Neural cell (in vitro differentiated cells): ENCODE results near the gene ABO. TPM values are rescaled to one million over a fixed set of nuclear protein-coding genes. Genes with fewer than 3 reads are reported as not detected.
"Not testable (repeated sequence)": the region's sequence is repeated elsewhere in the genome, so short reads cannot be mapped to it uniquely, and the experiment has no call there.

Experiments used
- H2AFZ ChIP-seq: fragments of 200-600, 300-800 bp; sonication (generic), shearing (Covaris generic); 2 replicates; pipeline ENCODE4 v1.6.0; 2014; ENCODE audit warnings: low read depth, mild to moderate bottlenecking, antibody characterized with exemption, low read length, moderate library complexity
- H3F3A ChIP-seq: fragments of 200-600 bp; shearing (Covaris generic); 2 replicates; pipeline ENCODE4 v1.6.1; 2016; ENCODE audit warnings: mild to moderate bottlenecking, moderate library complexity, mixed read lengths, antibody characterized with exemption, low read length; ENCODE audit not compliant: insufficient read depth, poor library complexity, severe bottlenecking
- H3K27ac ChIP-seq: fragments of 200-600, 300-800 bp; sonication (generic), shearing (Covaris generic); 2 replicates; pipeline ENCODE4 v1.5.1; 2014; ENCODE audit warnings: mild to moderate bottlenecking, low read length, moderate library complexity
- H3K27me3 ChIP-seq: fragments of 300-800, 200-600 bp; sonication (generic), shearing (Covaris generic); 2 replicates; pipeline ENCODE4 v1.6.0; 2014; ENCODE audit warnings: mild to moderate bottlenecking, low read depth, low read length, moderate library complexity; ENCODE audit not compliant: insufficient read depth
- H3K36me3 ChIP-seq: fragments of 300-800, 200-600 bp; sonication (generic), shearing (Covaris generic); 2 replicates; pipeline ENCODE4 v1.5.1; 2014; ENCODE audit warnings: mild to moderate bottlenecking, antibody characterized with exemption, low read length, moderate library complexity; ENCODE audit not compliant: insufficient read depth
- H3K4me2 ChIP-seq: fragments of 300-800, 200-600 bp; sonication (generic), shearing (Covaris generic); 2 replicates; pipeline ENCODE4 v1.6.0; 2014; ENCODE audit warnings: mild to moderate bottlenecking, low read length
- H3K4me3 ChIP-seq: fragments of 300-800, 200-600 bp; sonication (generic), shearing (Covaris generic); 2 replicates; pipeline ENCODE4 v1.5.1; 2014; ENCODE audit warnings: mild to moderate bottlenecking, low read length, moderate library complexity
- H3K79me2 ChIP-seq: fragments of 200-600 bp; shearing (Covaris generic); replicated peaks from 2 replicates; pipeline ENCODE4 v1.6.0; 2014; ENCODE audit warnings: mild to moderate bottlenecking, low read length, moderate library complexity; ENCODE audit not compliant: insufficient read depth
- H3K9ac ChIP-seq: fragments of 300-800, 200-600 bp; sonication (generic), shearing (Covaris generic); 2 replicates; pipeline ENCODE4 v1.6.1; 2016; ENCODE audit warnings: mild to moderate bottlenecking, low read length, mixed read lengths
- H3K9me2 ChIP-seq: fragments of 200-600 bp; shearing (Covaris generic); 2 replicates; pipeline ENCODE4 v1.6.1; 2016; ENCODE audit warnings: mild to moderate bottlenecking, low read length, mixed read lengths; ENCODE audit not compliant: insufficient read depth
- H3K9me3 ChIP-seq: fragments of 200-600, 300-800 bp; sonication (generic), shearing (Covaris generic); 2 replicates; pipeline ENCODE4 v1.6.1; 2016; ENCODE audit warnings: mild to moderate bottlenecking, mixed run types, low read length, moderate library complexity, mixed read lengths
- H4K20me1 ChIP-seq: fragments of 200-600 bp; shearing (Covaris generic); 2 replicates; pipeline ENCODE4 v1.6.1; 2016; ENCODE audit warnings: mild to moderate bottlenecking, mixed run types; ENCODE audit not compliant: insufficient read depth
- CTCF ChIP-seq: fragments of 450-650 bp; IDR thresholded peaks from 2 replicates; pipeline ENCODE4 v1.5.1; 2014; ENCODE audit warnings: antibody characterized with exemption, mild to moderate bottlenecking, moderate library complexity; ENCODE audit not compliant: poor library complexity, severe bottlenecking
- EP300 ChIP-seq: fragments of 450-650 bp; conservative IDR thresholded peaks from 2 replicates; pipeline ENCODE4 v1.6.1; 2014; ENCODE audit warnings: antibody characterized with exemption, mild to moderate bottlenecking, moderate library complexity; ENCODE audit not compliant: poor library complexity, severe bottlenecking
- EZH2 ChIP-seq: fragments of 200-600, 300-800 bp; shearing (Covaris generic), sonication (generic); IDR thresholded peaks from 2 replicates; pipeline ENCODE4 v1.6.1; 2014; ENCODE audit warnings: antibody characterized with exemption, low read length, borderline replicate concordance, mild to moderate bottlenecking; ENCODE audit not compliant: insufficient read depth, poor library complexity, severe bottlenecking
- MXI1 ChIP-seq: fragments of 450-650 bp; conservative IDR thresholded peaks from 2 replicates; pipeline ENCODE4 v1.6.1; 2014; ENCODE audit warnings: antibody characterized with exemption, mild to moderate bottlenecking; ENCODE audit not compliant: poor library complexity, severe bottlenecking
- POLR2AphosphoS5 ChIP-seq: IDR thresholded peaks from 2 replicates; pipeline ENCODE4 v1.6.1; 2012
- RAD21 ChIP-seq: fragments of 450-650 bp; conservative IDR thresholded peaks from 2 replicates; pipeline ENCODE4 v1.6.1; 2014; ENCODE audit warnings: antibody characterized with exemption, mild to moderate bottlenecking, moderate library complexity
- REST ChIP-seq: IDR thresholded peaks from 2 replicates; pipeline ENCODE4 v1.6.1; 2012; ENCODE audit warnings: borderline replicate concordance
- SMC3 ChIP-seq: fragments of 450-650 bp; conservative IDR thresholded peaks from 2 replicates; pipeline ENCODE4 v1.6.1; 2014; ENCODE audit warnings: antibody characterized with exemption, mild to moderate bottlenecking, moderate library complexity; ENCODE audit not compliant: poor library complexity
- TAF1 ChIP-seq: IDR thresholded peaks from 2 replicates; pipeline ENCODE4 v1.6.1; 2012; ENCODE audit warnings: low read depth
- polyA plus RNA-seq: library from polyadenylated mRNA; depleted of rRNA; stranded (reverse); fragments of >200 nt; gene quantifications from 2 replicates; pipeline ENCODE4 v1.2.3, GENCODE V29; 2014

ABO gene
- polyA plus RNA-seq, 1 donor from 2014 or later: not detected

GRCh38 chr9:133210202-133210532 is 64.8 kb downstream of the ABO start (continued):
- TF ChIP-seq EZH2: no peak

GRCh38 chr9:133209327-133210201 is 65.4 kb downstream of the ABO start:
- not testable (repeated sequence) for H4K20me1 ChIP-seq, H3F3A ChIP-seq, H3K9ac ChIP-seq, H3K36me3 ChIP-seq, H3K27me3 ChIP-seq, H2AFZ ChIP-seq, H3K4me3 ChIP-seq, H3K79me2 ChIP-seq, H3K4me2 ChIP-seq, H3K27ac ChIP-seq, H3K9me3 ChIP-seq, H3K9me2 ChIP-seq

- not testable (repeated sequence) for H3K4me3 ChIP-seq, H3K9ac ChIP-seq, H3K4me2 ChIP-seq, H3K27me3 ChIP-seq, H2AFZ ChIP-seq, H3K79me2 ChIP-seq, H3K9me3 ChIP-seq, H3K27ac ChIP-seq, H3K9me2 ChIP-seq, H3F3A ChIP-seq, H3K36me3 ChIP-seq, H4K20me1 ChIP-seq
These were observed 66.1 kb downstream of the ABO start, which contains the start of gene OBP2B for GRCh38 chr9:133208880-133209300. TSS of gene OBP2B (minus strand) at chr9:133209250. CDS start at chr9:133209199, 51 bp downstream.

- not testable (repeated sequence) for H3K27me3 ChIP-seq, H3K4me3 ChIP-seq, H2AFZ ChIP-seq, H3F3A ChIP-seq, H3K9ac ChIP-seq, H3K9me3 ChIP-seq, H4K20me1 ChIP-seq, H3K4me2 ChIP-seq, H3K79me2 ChIP-seq, H3K36me3 ChIP-seq, H3K9me2 ChIP-seq, H3K27ac ChIP-seq
These were observed 66.7 kb downstream of the ABO start for GRCh38 chr9:133208171-133208879.

- Histone ChIP-seq H2AFZ (no peak overlapping the region), H3K4me3 (no peak overlapping the region), H3K79me2 (no peaks in the 10 kb centered on the region), H3K9ac (no peak overlapping the region), H3K9me2 (no peaks in the 10 kb centered on the region), H3K4me2 (no peak overlapping the region), H3F3A (no peaks in the 10 kb centered on the region), H3K27me3 (no peaks in the 10 kb centered on the region), H3K36me3 (no peaks in the 10 kb centered on the region), H3K9me3 (no peaks in the 10 kb centered on the region), H3K27ac (no peak overlapping the region), H4K20me1 (no peaks in the 10 kb centered on the region)
- TF ChIP-seq EP300: no peak
- no peak for TF ChIP-seq RAD21
- TF ChIP-seq POLR2AphosphoS5: no peak
- no peak for TF ChIP-seq EZH2
- no peak for TF ChIP-seq MXI1
- no peak for TF ChIP-seq CTCF
- TF ChIP-seq TAF1: no peak
- no peak for TF ChIP-seq REST
- no peak for TF ChIP-seq SMC3
These were observed 67.3 kb downstream of the ABO start for GRCh38 chr9:133207540-133208170.
